Right lobe of liver (tissue), 4 donors: ENCODE measurements around the gene RNMT.
A peak's percentile ranks its signal among the peaks of the same experiment; 100 is the strongest.

Source experiments
- CTCF ChIP-seq, 4 donors: fragments of 200-600 bp in 3 of 4; fragments of 450-650 bp in 1 of 4; IDR thresholded peaks; one replicate each; pipeline versions ENCODE4 v1.5.1 to v1.8.0; 2016 to 2022; ENCODE audit warnings: antibody characterized with exemption in 4 of 4, mild to moderate bottlenecking in 2 of 4
- POLR2A ChIP-seq: fragments of 450-650 bp; IDR thresholded peaks from one replicate; pipeline ENCODE4 v1.6.1; 2017; ENCODE audit warnings: antibody characterized with exemption, mild to moderate bottlenecking
- donor health status: DM: no; HTN: no; CAD: no.
- donor health status: DM: no; HTN: no; CAD: no.
- donor health status: DM: no; HTN: yes; CAD: no.

GRCh38 chr18:13800505-13801259 is 74.2 kb downstream of the RNMT start:
- TF ChIP-seq CTCF (IDR thresholded peaks at IDR 0.05) (peak; percentile 50 to 68 (median 58)), POLR2A (no peak)
